ENCODE measurements around the gene SYT9.

DNA sequence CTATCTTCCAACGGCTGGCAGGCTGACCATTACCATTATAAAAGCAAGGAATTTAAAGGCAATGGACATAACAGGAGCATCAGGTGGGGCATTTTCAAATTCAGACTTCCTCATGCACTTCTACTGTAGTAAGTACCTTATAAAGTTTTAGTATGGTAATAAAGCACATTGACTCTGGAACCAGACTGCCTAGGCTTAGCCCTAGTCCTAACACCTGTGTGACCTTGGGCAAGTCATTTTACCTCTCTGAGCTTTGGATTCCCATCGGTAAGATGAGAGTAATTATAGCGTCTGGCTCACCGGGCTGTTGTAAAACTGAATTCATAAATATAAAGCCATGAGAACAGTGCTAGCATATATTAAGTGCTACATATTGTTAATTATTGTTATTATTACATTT lies 164.4 kb downstream of the SYT9 start:
- TF ChIP-seq, protein P1, sequence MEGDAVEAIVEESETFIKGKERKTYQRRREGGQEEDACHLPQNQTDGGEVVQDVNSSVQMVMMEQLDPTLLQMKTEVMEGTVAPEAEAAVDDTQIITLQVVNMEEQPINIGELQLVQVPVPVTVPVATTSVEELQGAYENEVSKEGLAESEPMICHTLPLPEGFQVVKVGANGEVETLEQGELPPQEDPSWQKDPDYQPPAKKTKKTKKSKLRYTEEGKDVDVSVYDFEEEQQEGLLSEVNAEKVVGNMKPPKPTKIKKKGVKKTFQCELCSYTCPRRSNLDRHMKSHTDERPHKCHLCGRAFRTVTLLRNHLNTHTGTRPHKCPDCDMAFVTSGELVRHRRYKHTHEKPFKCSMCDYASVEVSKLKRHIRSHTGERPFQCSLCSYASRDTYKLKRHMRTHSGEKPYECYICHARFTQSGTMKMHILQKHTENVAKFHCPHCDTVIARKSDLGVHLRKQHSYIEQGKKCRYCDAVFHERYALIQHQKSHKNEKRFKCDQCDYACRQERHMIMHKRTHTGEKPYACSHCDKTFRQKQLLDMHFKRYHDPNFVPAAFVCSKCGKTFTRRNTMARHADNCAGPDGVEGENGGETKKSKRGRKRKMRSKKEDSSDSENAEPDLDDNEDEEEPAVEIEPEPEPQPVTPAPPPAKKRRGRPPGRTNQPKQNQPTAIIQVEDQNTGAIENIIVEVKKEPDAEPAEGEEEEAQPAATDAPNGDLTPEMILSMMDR (conservative IDR thresholded peaks at IDR 0.05; ENCODE audit: low read depth, low read length) = no peak
- no peak for TF ChIP-seq POLR2A (IDR thresholded peaks at IDR 0.05; ENCODE audit: low read depth, low read length)
- no peak for TF ChIP-seq MXI1 (IDR thresholded peaks at IDR 0.05; ENCODE audit: borderline replicate concordance, low read depth, low read length)
- no peak for TF ChIP-seq SMC3 (IDR thresholded peaks at IDR 0.05; ENCODE audit: low read depth, low read length)
- no peak for TF ChIP-seq RAD21 (IDR thresholded peaks at IDR 0.05; ENCODE audit: low read length)
